Measurements from ENCODE around the gene SLC35F1.

DNA sequence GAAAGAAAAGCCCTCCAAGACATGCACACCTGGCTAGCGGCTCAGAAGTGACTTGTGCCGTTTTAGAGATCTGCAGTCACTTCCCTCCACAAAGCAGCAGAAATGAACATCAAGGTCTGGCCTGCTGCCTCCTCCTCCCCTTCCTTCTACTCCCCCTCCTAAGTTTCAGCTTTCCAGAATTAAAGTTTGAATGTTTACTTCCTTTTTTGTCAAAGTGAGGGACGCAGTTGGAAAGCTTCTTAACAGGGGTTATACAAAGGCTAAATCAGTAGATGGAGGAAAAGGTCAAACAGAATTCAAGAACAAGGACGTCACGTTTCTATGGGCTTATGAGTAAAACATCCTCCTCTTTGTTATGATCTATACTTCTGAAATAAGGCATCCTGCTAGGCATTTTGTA lies 227.7 kb downstream of the SLC35F1 start:
- TF ChIP-seq, protein P1, sequence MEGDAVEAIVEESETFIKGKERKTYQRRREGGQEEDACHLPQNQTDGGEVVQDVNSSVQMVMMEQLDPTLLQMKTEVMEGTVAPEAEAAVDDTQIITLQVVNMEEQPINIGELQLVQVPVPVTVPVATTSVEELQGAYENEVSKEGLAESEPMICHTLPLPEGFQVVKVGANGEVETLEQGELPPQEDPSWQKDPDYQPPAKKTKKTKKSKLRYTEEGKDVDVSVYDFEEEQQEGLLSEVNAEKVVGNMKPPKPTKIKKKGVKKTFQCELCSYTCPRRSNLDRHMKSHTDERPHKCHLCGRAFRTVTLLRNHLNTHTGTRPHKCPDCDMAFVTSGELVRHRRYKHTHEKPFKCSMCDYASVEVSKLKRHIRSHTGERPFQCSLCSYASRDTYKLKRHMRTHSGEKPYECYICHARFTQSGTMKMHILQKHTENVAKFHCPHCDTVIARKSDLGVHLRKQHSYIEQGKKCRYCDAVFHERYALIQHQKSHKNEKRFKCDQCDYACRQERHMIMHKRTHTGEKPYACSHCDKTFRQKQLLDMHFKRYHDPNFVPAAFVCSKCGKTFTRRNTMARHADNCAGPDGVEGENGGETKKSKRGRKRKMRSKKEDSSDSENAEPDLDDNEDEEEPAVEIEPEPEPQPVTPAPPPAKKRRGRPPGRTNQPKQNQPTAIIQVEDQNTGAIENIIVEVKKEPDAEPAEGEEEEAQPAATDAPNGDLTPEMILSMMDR (conservative IDR thresholded peaks at IDR 0.05): no peak
- TF ChIP-seq ZFX (IDR thresholded peaks at IDR 0.05): no peak
